SU-DHL-6 (cell line): ENCODE results near the gene AGO1.

Source experiments
- H2AFZ ChIP-seq: fragments of 200-600 bp; sonication (generic); 2 replicates; pipeline ENCODE4 v1.6.1; 2014; ENCODE audit warnings: low read depth, mild to moderate bottlenecking, moderate library complexity, mixed read lengths, antibody characterized with exemption, low read length; ENCODE audit not compliant: severe bottlenecking
- H3F3A ChIP-seq: fragments of 200-600 bp; shearing (Covaris generic); 2 replicates; pipeline ENCODE4 v1.6.0; 2016; ENCODE audit warnings: antibody characterized with exemption, mild to moderate bottlenecking; ENCODE audit not compliant: insufficient read depth
- H3K27ac ChIP-seq: fragments of 200-600 bp; sonication (generic); 2 replicates; pipeline ENCODE4 v1.5.1; 2016; ENCODE audit warnings: low read depth, mild to moderate bottlenecking, low read length, moderate library complexity, mixed read lengths
- H3K27me3 ChIP-seq: fragments of 200-600 bp; sonication (generic), shearing (Covaris generic); 2 replicates; pipeline ENCODE4 v1.6.0; 2014; ENCODE audit warnings: mild to moderate bottlenecking, low read length
- H3K36me3 ChIP-seq: fragments of 200-600 bp; sonication (generic); 2 replicates; pipeline ENCODE4 v1.6.1; 2014; ENCODE audit warnings: mild to moderate bottlenecking, low read length, mixed read lengths
- H3K4me2 ChIP-seq: fragments of 300-600, 200-600 bp; shearing (Covaris generic), sonication (generic); 2 replicates; pipeline ENCODE4 v1.6.0; 2014; ENCODE audit warnings: low read length, low read depth, mild to moderate bottlenecking; ENCODE audit not compliant: poor library complexity, severe bottlenecking
- H3K4me3 ChIP-seq: fragments of 200-600 bp; sonication (generic); 2 replicates; pipeline ENCODE4 v1.5.1; 2014; ENCODE audit warnings: antibody characterized with exemption, low read length, mild to moderate bottlenecking, mixed read lengths; ENCODE audit not compliant: insufficient read depth, poor library complexity, severe bottlenecking
- H3K79me2 ChIP-seq: fragments of 200-600 bp; sonication (generic); 2 replicates; pipeline ENCODE4 v1.6.1; 2014; ENCODE audit warnings: mild to moderate bottlenecking, low read length, moderate library complexity; ENCODE audit not compliant: insufficient read depth
- H3K9ac ChIP-seq: fragments of 200-600 bp; sonication (generic); 2 replicates; pipeline ENCODE4 v1.7.0; 2014; ENCODE audit warnings: mild to moderate bottlenecking, low read length
- H3K9me2 ChIP-seq: fragments of 200-600 bp; sonication (generic); replicated peaks from 2 replicates; pipeline ENCODE4 v1.6.1; 2014; ENCODE audit warnings: low read length; ENCODE audit not compliant: insufficient read depth
- H3K9me3 ChIP-seq: fragments of 200-600 bp; sonication (generic); 2 replicates; pipeline ENCODE4 v1.6.1; 2014; ENCODE audit warnings: low read length, mixed read lengths; ENCODE audit not compliant: insufficient read depth
- H4K20me1 ChIP-seq: fragments of 200-600 bp; sonication (generic); 2 replicates; pipeline ENCODE4 v1.6.1; 2014; ENCODE audit warnings: low read depth, mild to moderate bottlenecking, antibody characterized with exemption, low read length, moderate library complexity, mixed read lengths
- CTCF ChIP-seq: fragments of 200-600 bp; sonication (generic); IDR thresholded peaks from one replicate; pipeline ENCODE4 v1.5.1; 2017; ENCODE audit warnings: antibody characterized with exemption, mild to moderate bottlenecking, low read length, moderate library complexity; ENCODE audit not compliant: insufficient read depth, poor library complexity, severe bottlenecking
- EZH2phosphoT487 ChIP-seq: fragments of 200-600 bp; sonication (generic), shearing (Covaris generic); conservative IDR thresholded peaks from 2 replicates; pipeline ENCODE4 v1.6.1; 2018; ENCODE audit warnings: mild to moderate bottlenecking, antibody characterized with exemption, low read length, moderate library complexity, mixed read lengths

AGO1 gene

GRCh38 chr1:35835398-35835797 lies 47.6 kb upstream of the AGO1 start:
- no peaks in the 10 kb centered on the region for H3F3A ChIP-seq
- H3K9ac ChIP-seq, result no peak overlapping the region
- no peaks in the 10 kb centered on the region for H4K20me1 ChIP-seq
- no peak overlapping the region for H3K4me3 ChIP-seq
- H3K9me3 ChIP-seq, result no peaks in the 10 kb centered on the region
- no peaks in the 10 kb centered on the region for H3K27me3 ChIP-seq
- H3K4me2 ChIP-seq, result no peak overlapping the region
- 0 out of 2 replicates have a peak, but pooled peaks cover 2% of the 10 kb centered on the region for H3K36me3 ChIP-seq
- no peak overlapping the region for H3K27ac ChIP-seq
- no peaks in the 10 kb centered on the region for H3K9me2 ChIP-seq
- no peak overlapping the region for H2AFZ ChIP-seq
- no peak for TF ChIP-seq CTCF
- TF ChIP-seq EZH2phosphoT487, result no peak
- no peaks in the 10 kb centered on the region for H3K79me2 ChIP-seq

DNA sequence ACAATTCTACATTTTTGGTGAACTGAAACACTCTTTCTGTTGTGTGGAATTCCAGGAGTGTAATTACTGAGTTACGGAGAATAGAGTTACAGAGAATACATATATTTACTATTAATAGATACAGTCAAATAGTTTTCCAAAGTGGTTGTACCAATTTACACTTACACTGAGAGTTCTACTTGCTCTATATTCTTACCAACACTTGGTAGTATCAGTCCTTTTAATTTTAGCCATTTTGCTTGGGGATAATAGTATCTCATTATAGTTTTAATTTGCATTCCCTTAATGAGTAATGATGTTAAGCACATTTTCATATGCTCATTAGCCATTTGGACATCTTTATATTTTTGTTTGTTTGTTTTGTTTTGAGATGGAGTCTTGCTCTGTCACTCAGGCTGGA lies 46.3 kb upstream of the AGO1 start:
- Histone ChIP-seq H3K36me3 (0 out of 2 replicates have a peak, but pooled peaks cover 2% of the 10 kb centered on the region), H3F3A (no peaks in the 10 kb centered on the region), H3K4me2 (no peak overlapping the region), H3K9ac (no peak overlapping the region), H3K4me3 (no peak overlapping the region), H3K27me3 (no peaks in the 10 kb centered on the region), H3K79me2 (no peaks in the 10 kb centered on the region), H2AFZ (no peak overlapping the region), H3K9me3 (no peaks in the 10 kb centered on the region), H3K9me2 (no peaks in the 10 kb centered on the region), H3K27ac (no peak overlapping the region), H4K20me1 (no peaks in the 10 kb centered on the region)
- no peak for TF ChIP-seq CTCF
- TF ChIP-seq EZH2phosphoT487, result no peak

DNA sequence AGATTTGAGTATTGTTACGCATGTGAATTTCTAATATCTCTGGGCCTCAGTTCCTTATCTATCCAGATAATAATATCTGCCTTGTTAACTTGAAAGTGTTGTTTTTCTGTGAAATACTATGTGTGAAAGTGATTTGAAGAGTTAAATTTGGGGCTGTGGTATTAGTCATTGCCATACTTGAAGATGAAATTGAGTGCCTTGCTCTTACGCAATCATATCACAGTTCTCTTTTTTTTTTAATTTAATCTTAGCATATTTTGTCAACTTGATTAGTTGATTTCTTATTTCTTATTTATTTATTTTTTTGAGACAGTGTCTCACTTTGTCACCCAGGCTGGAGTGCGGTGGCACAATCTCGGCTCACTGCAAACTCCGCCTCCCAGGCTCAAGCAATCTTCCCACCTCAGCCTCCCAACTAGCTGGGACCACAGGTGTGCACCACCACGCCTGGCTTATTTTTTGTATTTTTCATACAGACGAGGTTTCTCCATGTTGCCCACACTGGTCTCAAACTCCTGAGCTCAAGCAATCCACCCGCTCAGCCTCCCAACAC lies 44.2 kb upstream of the AGO1 start:
- H3K27me3 ChIP-seq, result no peaks in the 10 kb centered on the region
- H3K9me2 ChIP-seq, result no peaks in the 10 kb centered on the region
- no peak overlapping the region for H2AFZ ChIP-seq
- H3K79me2 ChIP-seq, result no peaks in the 10 kb centered on the region
- TF ChIP-seq CTCF (no peak), EZH2phosphoT487 (no peak)
- H3K4me3 ChIP-seq, result no peak overlapping the region
- no peaks in the 10 kb centered on the region for H3K9me3 ChIP-seq
- H3K4me2 ChIP-seq, result no peak overlapping the region
- no peaks in the 10 kb centered on the region for H4K20me1 ChIP-seq
- 0 out of 2 replicates have a peak, but pooled peaks cover 2% of the 10 kb centered on the region for H3K36me3 ChIP-seq
- H3K27ac ChIP-seq, result no peak overlapping the region
- no peak overlapping the region for H3K9ac ChIP-seq
- H3F3A ChIP-seq, result no peaks in the 10 kb centered on the region
